ENCODE data around the gene SALL3.

DNA sequence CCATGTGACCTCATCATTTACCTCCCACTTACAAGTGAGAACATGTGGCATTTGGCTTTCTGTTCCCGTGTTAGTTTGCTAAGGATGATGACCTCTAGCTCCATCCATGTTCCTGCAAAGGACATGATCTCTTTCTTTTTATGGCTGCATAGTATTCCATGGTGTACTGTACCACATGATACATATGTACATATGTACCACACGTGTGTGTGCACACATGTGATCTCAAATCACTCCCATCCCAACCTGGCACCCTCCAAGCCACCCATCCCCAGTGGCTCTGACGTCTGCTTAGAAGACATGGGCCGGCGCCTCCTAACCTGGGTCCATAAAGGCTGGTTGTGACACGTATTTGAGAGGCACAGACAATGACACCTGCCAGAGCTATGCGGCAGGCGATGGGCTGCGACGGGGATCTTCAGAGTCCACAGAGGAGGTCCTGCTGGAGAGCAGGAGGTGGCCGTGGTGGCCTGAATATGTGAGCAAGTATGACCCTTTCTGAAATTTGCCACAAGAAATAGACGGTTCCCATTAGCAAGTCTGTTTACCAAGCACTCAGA lies 8.8 kb upstream of the SALL3 start:
- TF ChIP-seq CTCF (IDR thresholded peaks at IDR 0.05): no peak
- no peak for TF ChIP-seq POLR2AphosphoS5 (IDR thresholded peaks at IDR 0.05)

Measured in suprapubic skin (tissue), 3 donors.